ENCODE data around the gene SLC15A1. TPM values are rescaled to one million over a fixed set of nuclear protein-coding genes. Genes with fewer than 3 reads are reported as not detected.

Gene SLC15A1
- total RNA-seq, 1 experiment from 2014 or later, result 0.12 TPM

DNA sequence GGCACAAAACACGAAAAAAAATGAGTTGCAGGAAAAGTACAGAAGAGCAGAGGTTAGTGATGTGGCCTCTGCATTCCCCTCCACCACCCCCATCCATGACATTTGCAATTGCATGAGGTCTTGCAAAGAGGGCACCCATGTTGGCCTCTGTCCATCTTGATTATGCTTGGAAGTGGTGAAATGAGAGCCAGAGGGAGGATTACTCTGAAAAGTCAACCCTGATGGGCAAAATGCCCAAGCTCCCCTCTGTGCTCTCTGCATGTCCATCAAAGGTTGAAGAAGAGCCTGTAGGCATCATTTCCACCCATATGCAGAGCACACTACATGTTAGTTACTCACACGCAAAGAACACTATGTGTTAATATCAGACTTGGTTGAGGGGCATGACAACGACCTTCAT lies 71.4 kb downstream of the SLC15A1 start:
- no peaks in the 10 kb centered on the region for H3K36me3 ChIP-seq
- no peak overlapping the region for H3K4me3 ChIP-seq
- no peak overlapping the region for H3K27ac ChIP-seq
- H3K4me1 ChIP-seq, result no peaks in the 10 kb centered on the region
- no peaks in the 10 kb centered on the region for H3K9me3 ChIP-seq (replicated peaks)
- no peaks in the 10 kb centered on the region for H3K27me3 ChIP-seq
- no peak for DNase-seq

DNA sequence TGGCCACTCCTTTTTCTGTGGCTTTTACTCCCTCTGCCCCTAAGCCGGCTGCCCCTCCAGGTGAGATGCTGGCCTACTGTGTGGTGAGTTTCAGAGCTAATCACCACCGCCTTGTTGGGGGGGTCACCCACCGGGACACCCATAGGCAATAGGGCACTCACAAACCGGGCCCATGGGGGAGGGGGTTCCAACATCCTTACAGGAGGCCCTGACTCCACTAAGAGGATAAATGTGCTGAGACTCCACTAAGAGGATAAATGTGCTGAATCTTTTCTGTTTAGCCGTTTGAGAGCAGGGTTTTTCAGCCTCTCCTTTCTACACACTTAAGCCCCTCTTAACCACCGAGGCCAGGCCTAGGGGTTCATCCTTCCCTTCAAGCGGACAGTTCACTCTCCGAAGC lies 73.7 kb downstream of the SLC15A1 start:
- H3K27me3 ChIP-seq, result no peaks in the 10 kb centered on the region
- no peaks in the 10 kb centered on the region for H3K9me3 ChIP-seq (replicated peaks)
- no peak overlapping the region for H3K27ac ChIP-seq
- DNase-seq, result no peak
- no peak overlapping the region for H3K4me3 ChIP-seq
- no peaks in the 10 kb centered on the region for H3K36me3 ChIP-seq
- H3K4me1 ChIP-seq, result no peaks in the 10 kb centered on the region

DNA sequence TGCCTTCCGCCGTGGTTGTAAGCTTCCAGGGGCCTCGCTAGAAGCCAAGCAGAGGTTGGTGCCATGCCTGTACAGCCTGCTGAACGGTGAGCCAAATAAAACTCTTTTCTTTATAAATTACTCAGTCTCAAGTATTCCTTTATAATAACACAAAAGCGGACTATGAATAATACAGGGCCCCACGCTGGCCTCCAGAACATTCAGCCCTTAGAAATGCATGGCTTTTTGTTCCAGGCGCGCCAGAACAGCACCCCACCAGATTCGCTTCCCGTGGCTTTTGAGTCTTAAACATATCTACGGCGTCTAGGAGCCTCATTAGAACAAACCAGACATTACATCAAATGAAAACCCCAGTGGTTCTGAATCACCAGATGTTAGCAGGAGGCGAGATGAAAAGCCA lies 75.1 kb downstream of the SLC15A1 start:
- Histone ChIP-seq H3K27me3 (no peaks in the 10 kb centered on the region), H3K36me3 (no peaks in the 10 kb centered on the region)
- no peak for DNase-seq

DNA sequence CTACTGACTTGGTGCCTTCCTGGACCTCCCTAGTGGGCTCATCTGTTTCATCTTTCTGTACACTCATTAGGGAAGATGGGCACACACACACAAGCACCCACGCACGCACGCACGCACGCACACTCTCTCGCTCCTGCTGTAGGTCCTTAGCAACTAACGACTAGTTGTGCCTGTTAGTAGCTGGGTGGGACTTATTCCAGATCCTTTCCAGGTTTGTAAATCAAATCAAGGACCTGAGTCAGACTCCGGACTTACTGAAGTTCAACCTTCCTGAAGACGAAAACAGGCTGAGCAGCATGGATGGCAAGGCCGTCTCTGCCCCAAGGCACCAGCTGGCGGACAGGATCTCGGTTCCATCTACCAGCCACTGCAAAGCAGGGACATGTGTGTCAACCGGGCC lies 76.2 kb downstream of the SLC15A1 start:
- H3K4me1 ChIP-seq, result no peaks in the 10 kb centered on the region
- H3K36me3 ChIP-seq, result no peaks in the 10 kb centered on the region
- no peaks in the 10 kb centered on the region for H3K9me3 ChIP-seq (replicated peaks)
- no peak overlapping the region for H3K27ac ChIP-seq
- H3K4me3 ChIP-seq, result no peak overlapping the region
- no peaks in the 10 kb centered on the region for H3K27me3 ChIP-seq
- DNase-seq, result no peak

More for the DNA sequence above, 75.1 kb downstream of the SLC15A1 start:
- H3K4me3 ChIP-seq, result no peak overlapping the region
- no peak overlapping the region for H3K27ac ChIP-seq
- no peaks in the 10 kb centered on the region for H3K4me1 ChIP-seq
- H3K9me3 ChIP-seq (replicated peaks), result no peaks in the 10 kb centered on the region

DNA sequence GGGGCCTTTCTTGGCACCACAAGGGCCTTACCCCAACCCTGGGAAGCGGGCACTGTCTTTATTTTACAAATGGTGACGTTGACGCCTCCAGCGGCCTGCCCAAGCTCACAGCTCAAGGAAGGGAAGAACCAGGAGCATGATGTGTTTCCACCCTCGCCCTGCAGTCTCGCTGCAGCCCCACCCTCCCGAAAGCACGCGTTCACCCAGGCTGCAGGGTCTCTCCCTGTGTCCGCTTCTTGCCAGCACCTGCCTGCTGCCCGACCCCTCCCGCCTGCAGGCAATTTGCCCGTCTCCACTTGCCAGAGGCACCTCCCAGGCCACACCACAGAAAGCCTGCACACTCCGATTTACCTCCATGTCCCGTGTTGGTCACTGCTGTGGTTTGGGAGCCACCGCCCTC lies 76.6 kb downstream of the SLC15A1 start:
- no peak overlapping the region for H3K4me3 ChIP-seq
- H3K27ac ChIP-seq, result no peak overlapping the region
- H3K9me3 ChIP-seq (replicated peaks), result no peaks in the 10 kb centered on the region
- H3K36me3 ChIP-seq, result no peaks in the 10 kb centered on the region
- H3K27me3 ChIP-seq, result no peaks in the 10 kb centered on the region
- no peak for DNase-seq
- no peaks in the 10 kb centered on the region for H3K4me1 ChIP-seq

DNA sequence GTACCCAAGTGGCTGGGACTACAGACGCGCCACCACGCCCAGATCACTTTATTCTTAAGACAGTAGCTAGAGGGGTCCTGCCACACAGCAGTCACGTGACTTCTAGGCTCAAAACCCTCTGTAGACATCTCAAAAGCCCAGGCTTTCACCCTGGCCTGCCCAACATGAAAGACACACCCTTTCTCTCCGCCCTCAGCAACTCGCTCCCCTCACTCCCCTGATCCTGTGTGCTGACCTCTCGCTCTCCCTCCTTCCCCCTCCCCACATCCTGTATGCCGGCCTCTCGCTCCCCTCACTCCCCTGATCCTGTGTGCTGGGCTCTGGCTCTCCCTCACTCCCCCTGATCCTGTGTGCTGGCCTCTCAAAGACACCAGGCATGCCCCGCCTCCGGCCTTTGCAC lies 77.4 kb downstream of the SLC15A1 start:
- Histone ChIP-seq H3K27ac (no peak overlapping the region), H3K9me3 (replicated peaks) (no peaks in the 10 kb centered on the region), H3K4me3 (no peak overlapping the region), H3K27me3 (no peaks in the 10 kb centered on the region), H3K4me1 (no peaks in the 10 kb centered on the region), H3K36me3 (no peaks in the 10 kb centered on the region)
- DNase-seq, result no peak

DNA sequence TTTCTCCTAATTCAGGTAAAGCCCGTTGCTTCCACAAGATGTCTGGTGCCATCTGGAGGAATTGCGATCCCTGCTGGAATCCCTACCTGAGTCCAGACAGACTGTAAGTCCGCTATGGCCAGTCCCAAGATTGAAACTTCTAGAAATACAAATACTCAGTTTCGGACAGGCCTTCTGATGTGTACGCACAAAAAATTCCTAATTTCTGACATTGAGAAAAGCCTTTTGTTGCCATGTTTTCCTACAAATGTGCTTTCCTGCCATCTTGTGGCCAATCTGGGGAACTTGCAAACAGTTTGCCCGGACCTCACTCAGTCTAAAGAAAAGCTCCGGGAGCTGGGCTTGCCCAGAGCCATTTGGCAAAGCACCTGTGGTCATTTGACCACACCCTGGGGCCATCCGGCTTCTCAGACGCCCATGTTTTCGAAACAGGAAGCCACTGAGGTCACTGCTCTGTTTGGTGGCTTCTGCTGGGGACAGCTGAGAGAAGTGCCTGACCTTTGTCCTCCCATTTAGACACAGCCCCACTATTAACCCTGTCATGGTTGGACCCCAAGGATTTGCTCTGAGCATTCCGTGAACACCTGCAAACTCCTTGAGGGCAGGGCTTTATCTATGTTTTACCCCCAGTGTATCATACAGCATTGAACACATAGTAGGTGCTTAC lies 79.4 kb downstream of the SLC15A1 start:
- no peak overlapping the region for H3K27ac ChIP-seq
- no peaks in the 10 kb centered on the region for H3K4me1 ChIP-seq
- H3K4me3 ChIP-seq, result no peak overlapping the region
- DNase-seq, result peak; percentile 68 to 86
- no peaks in the 10 kb centered on the region for H3K27me3 ChIP-seq
- H3K36me3 ChIP-seq, result no peaks in the 10 kb centered on the region
- no peaks in the 10 kb centered on the region for H3K9me3 ChIP-seq (replicated peaks)

DNA sequence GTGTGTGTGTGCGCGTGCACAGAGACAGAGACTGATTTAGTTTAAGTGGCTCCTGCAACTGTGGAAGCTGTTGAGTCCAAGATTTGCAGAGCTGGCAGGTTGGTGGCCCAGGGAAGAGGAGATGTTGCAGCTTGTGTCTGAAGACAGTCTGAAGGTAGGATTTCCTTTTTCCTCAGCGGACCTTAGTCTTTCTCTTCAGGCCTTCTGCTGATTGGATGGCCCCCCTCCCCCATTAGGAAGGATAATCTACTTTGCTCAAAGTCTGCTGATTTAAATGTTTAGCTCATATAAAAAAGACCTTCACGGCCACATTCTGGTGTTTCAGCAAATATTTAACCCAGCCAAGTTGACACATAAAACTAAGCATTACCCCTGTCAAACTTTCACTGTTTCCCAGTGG lies 84.3 kb downstream of the SLC15A1 start:
- no peaks in the 10 kb centered on the region for H3K27me3 ChIP-seq
- no peak for DNase-seq
- no peaks in the 10 kb centered on the region for H3K9me3 ChIP-seq (replicated peaks)
- peaks cover 15% of the 10 kb centered on the region for H3K4me1 ChIP-seq
- H3K36me3 ChIP-seq, result no peaks in the 10 kb centered on the region
- no peak overlapping the region for H3K27ac ChIP-seq
- no peak overlapping the region for H3K4me3 ChIP-seq

DNA sequence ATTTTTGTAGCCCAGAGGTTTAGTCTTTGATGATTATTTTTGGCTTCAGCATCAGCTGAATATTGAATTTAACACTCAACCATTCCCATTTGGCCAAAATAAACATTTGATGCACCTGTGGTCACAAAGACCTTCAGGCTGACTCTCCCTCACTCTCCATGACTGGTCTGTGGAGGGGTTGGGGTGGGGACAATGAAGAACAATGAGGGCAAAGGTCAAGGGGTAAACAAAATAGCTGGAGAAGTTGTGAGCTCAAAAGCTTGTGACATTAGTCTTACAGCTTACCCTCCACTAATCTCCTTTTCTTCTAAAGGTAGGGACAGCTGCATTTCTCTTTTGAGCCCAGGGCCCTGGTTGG lies 86.9 kb downstream of the SLC15A1 start:
- H3K36me3 ChIP-seq, result no peaks in the 10 kb centered on the region
- H3K27ac ChIP-seq, result no peak overlapping the region
- H3K4me3 ChIP-seq, result no peak overlapping the region
- H3K9me3 ChIP-seq (replicated peaks), result no peaks in the 10 kb centered on the region
- DNase-seq, result no peak
- no peaks in the 10 kb centered on the region for H3K27me3 ChIP-seq
- H3K4me1 ChIP-seq, result peaks cover 15% of the 10 kb centered on the region

DNA sequence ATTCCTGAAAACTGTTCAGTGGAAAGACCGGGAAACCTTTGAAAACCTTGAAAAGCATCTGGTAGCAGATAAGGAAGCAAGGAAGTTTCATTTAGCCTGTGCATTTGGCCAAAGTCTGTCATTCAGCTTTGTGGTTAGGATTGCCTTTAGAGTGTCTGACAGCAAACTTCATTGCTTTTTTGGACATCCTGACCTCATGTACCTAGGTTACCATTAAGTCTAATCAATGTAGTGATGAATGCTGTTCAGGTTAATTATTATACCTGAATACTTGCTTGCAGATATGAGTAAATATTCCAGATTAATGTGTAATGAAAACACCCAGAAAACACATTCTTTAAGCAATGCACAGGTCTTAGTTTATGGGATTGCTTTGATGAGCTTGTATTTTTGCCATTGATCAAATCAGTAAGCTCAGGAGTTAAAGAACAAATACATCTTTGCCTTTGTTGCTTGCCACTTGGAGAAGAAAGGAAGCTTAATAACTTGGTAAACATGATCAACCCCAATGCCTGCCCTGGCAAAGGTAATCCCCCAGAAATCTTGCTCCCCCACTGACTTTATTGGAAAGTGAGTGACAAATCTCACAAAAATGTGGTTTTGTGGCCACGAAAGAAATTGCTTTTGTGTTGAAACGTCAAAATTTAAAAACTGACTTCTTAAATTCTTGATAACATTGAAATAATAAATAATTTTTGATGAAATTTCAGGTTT lies 87.4 kb downstream of the SLC15A1 start:
- no peak for DNase-seq
- no peak overlapping the region for H3K4me3 ChIP-seq
- no peak overlapping the region for H3K27ac ChIP-seq
- peaks cover 15% of the 10 kb centered on the region for H3K4me1 ChIP-seq
- H3K9me3 ChIP-seq (replicated peaks), result no peaks in the 10 kb centered on the region
- H3K36me3 ChIP-seq, result no peaks in the 10 kb centered on the region
- no peaks in the 10 kb centered on the region for H3K27me3 ChIP-seq

DNA sequence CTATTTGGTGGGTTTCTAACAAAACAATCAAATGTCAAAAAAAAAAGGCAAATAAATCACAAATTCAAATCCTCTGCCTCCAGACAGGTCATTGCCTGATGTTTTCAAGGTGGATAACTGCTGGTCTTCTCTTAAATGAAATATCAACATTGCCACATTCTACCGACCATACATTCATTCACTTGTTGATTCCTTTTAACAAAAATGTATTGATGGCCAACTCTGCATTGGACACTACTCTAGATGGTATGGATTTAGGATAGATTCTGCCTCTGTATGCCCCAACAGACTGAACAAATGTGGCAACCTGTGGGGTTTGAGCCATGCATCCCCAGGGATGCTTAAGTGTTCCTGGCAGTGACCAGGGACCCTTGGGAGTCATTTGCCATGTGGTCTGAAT lies 88.0 kb downstream of the SLC15A1 start:
- no peak overlapping the region for H3K27ac ChIP-seq
- no peak overlapping the region for H3K4me3 ChIP-seq
- no peak for DNase-seq
- H3K9me3 ChIP-seq (replicated peaks), result no peaks in the 10 kb centered on the region
- H3K4me1 ChIP-seq, result peaks cover 15% of the 10 kb centered on the region
- H3K27me3 ChIP-seq, result no peaks in the 10 kb centered on the region
- H3K36me3 ChIP-seq, result no peaks in the 10 kb centered on the region

DNA sequence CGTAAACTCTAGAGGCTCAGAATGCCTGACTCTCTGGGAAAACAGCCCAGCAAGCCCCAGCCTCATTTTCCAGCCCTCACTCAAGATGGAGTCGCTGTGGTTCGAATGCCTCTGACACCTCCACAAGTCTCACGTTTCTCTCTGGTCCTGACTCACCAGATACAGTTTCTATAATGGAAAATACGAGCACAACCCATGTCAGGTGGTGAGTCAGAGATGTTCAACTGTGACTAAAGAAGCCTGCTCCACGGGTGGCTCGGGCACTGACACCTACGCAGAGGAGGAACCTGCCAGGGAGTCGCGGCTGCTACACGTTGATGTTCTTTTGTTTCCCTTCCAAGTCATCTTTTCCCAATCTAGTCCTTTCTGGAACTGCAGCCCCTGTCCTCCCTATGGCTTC lies 88.4 kb downstream of the SLC15A1 start:
- peak; percentile 11 to 26 for DNase-seq
- Histone ChIP-seq H3K27ac (no peak overlapping the region), H3K4me3 (no peak overlapping the region), H3K27me3 (no peaks in the 10 kb centered on the region), H3K36me3 (no peaks in the 10 kb centered on the region), H3K9me3 (replicated peaks) (no peaks in the 10 kb centered on the region), H3K4me1 (peaks cover 15% of the 10 kb centered on the region)

DNA sequence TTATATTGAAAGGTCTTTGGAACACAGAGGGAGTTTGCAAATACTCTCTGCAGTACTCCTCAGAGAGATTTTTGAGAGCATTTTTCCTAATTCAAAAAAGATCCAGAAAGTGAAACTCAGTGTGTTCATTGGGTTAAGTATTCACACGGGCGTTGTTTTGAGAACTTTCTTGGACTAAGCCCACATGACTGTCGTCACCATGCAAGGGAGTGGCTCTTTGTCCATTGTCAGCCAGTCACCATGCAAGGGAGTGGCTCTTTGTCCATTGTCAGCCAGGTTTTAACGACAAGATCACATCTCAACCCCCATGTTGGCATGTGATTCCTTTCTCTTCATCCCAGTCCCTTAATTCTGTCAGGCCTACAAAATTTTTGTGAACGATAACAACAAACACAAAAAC lies 94.3 kb downstream of the SLC15A1 start:
- Histone ChIP-seq H3K27me3 (no peaks in the 10 kb centered on the region), H3K36me3 (no peaks in the 10 kb centered on the region), H3K9me3 (replicated peaks) (no peaks in the 10 kb centered on the region), H3K27ac (no peak overlapping the region), H3K4me3 (no peak overlapping the region), H3K4me1 (peaks cover 2% of the 10 kb centered on the region; the same call in 1 of the 2 replicates)
- DNase-seq, result no peak

DNA sequence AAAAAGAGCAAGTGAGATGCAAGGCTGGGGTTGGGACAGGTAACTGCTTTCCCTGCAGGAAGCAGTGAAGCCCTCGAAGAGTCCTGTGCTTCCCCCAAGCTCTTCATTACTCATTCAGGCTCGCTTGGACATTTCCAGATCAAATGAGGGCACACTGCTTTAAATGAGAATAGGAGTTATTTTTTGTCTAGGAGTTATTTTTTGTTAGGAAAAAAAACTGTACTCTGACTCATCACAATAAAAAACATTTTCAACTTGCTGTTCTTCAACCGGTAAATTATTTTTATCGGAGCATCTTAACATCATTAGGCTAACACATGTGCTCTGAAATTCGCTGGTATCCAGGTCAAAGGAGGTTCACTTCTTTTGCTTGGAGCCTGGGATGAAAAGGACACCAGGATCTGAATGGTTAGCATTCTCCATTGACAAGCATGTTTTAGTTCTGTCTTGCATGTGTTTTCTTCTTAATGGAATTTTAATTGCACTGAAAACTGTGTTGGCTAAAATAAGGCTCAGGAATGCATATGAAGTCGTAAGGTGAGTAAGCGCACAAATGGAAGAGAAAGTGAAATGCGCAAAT lies 94.9 kb downstream of the SLC15A1 start:
- no peaks in the 10 kb centered on the region for H3K9me3 ChIP-seq (replicated peaks)
- no peak overlapping the region for H3K4me3 ChIP-seq
- no peaks in the 10 kb centered on the region for H3K27me3 ChIP-seq
- H3K4me1 ChIP-seq, result peaks cover 3% of the 10 kb centered on the region; the same call in 1 of the 2 replicates
- H3K36me3 ChIP-seq, result no peaks in the 10 kb centered on the region
- no peak overlapping the region for H3K27ac ChIP-seq
- no peak for DNase-seq

DNA sequence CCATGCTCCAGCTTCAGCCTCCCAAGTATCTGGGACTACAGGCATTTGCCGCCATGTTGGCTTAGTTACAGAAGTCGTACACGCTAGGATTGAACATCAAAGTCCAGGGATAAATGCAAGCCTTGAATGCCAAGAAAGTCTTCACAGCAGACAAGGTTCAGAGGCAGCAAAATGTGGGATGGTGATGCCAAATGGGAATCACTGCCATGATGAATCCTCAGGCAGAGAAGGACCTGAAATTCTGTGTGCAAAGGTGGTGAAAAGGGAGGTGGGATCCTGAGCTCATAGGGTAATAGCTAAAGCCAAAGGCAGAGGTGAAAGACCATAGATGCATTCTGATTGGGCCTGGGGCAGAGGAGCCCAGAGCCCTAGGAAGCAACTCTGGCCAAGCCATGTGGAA lies 96.2 kb downstream of the SLC15A1 start:
- no peaks in the 10 kb centered on the region for H3K27me3 ChIP-seq
- no peak for DNase-seq
- H3K4me3 ChIP-seq, result no peak overlapping the region
- no peaks in the 10 kb centered on the region for H3K36me3 ChIP-seq
- H3K4me1 ChIP-seq, result peaks cover 14% of the 10 kb centered on the region
- no peak overlapping the region for H3K27ac ChIP-seq
- no peaks in the 10 kb centered on the region for H3K9me3 ChIP-seq (replicated peaks)
